ENCODE results near the gene VAV3. TPM values are rescaled to one million over a fixed set of nuclear protein-coding genes. Genes with fewer than 3 reads are reported as not detected.

The VAV3 gene
- total RNA-seq, 1 experiment from 2014 or later = 0.57 TPM

DNA sequence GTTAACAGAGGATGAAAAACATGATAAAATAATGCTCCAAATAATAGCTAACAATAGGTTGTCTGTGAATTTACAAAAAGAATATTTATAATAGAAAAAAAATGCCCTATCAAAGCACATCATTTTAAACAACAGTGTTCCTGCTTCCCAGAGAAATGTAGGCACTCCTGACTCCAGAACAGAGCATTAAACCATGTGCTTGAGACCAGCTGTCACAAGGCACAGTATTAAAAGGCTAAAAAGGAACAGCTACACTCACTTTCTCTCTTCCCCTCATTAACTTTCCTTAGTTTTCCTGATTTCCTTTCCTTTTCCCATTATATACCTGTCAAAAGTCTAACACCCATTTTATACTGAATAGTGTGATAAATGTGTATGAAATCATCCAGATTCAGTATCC, 10.9 kb downstream of the VAV3 start:
- H3K4me1 ChIP-seq = no peaks in the 10 kb centered on the region
- no peaks in the 10 kb centered on the region for H3K4me1 Mint-ChIP-seq (ENCODE audit: low read depth, unreplicated experiment)
- no TSS peak for BruUV-seq (replicated peaks)
- no peaks in the 10 kb centered on the region for H3K27me3 ChIP-seq (replicated peaks; ENCODE audit: control insufficient read depth, insufficient read depth, low read length)
- intact Hi-C loops (cut with micrococcal nuclease; ENCODE audit: unreplicated experiment) = no loop called here
- TF ChIP-seq, protein P1, sequence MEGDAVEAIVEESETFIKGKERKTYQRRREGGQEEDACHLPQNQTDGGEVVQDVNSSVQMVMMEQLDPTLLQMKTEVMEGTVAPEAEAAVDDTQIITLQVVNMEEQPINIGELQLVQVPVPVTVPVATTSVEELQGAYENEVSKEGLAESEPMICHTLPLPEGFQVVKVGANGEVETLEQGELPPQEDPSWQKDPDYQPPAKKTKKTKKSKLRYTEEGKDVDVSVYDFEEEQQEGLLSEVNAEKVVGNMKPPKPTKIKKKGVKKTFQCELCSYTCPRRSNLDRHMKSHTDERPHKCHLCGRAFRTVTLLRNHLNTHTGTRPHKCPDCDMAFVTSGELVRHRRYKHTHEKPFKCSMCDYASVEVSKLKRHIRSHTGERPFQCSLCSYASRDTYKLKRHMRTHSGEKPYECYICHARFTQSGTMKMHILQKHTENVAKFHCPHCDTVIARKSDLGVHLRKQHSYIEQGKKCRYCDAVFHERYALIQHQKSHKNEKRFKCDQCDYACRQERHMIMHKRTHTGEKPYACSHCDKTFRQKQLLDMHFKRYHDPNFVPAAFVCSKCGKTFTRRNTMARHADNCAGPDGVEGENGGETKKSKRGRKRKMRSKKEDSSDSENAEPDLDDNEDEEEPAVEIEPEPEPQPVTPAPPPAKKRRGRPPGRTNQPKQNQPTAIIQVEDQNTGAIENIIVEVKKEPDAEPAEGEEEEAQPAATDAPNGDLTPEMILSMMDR (IDR thresholded peaks at IDR 0.05; ENCODE audit: insufficient read depth in 1 of 2, low read depth in 1 of 2, low read length in 1 of 2, severe bottlenecking in 1 of 2, unreplicated experiment in 1 of 2) = no peak
- no peaks in the 10 kb centered on the region for H3K9me3 ChIP-seq
- no peaks in the 10 kb centered on the region for H3K36me3 ChIP-seq (ENCODE audit: control insufficient read depth, insufficient read depth, low read length)
- POLR2A ChIA-PET = no interaction called here
- H3K9me3 Mint-ChIP-seq (ENCODE audit: unreplicated experiment) = no peaks in the 10 kb centered on the region
- no peak overlapping the region for H3K4me3 Mint-ChIP-seq (ENCODE audit: unreplicated experiment)
- no peak overlapping the region for H3K27ac Mint-ChIP-seq (ENCODE audit: unreplicated experiment)
- no peaks in the 10 kb centered on the region for H3K36me3 Mint-ChIP-seq (ENCODE audit: insufficient read depth, unreplicated experiment)
- CTCF ChIA-PET = no interaction called here
- DNase-seq = no peak
- no peak overlapping the region for H3K4me3 ChIP-seq (ENCODE audit: low read depth, low read length)
- peaks cover 5% of the 10 kb centered on the region for H3K27me3 Mint-ChIP-seq (ENCODE audit: insufficient read depth, unreplicated experiment)

DNA sequence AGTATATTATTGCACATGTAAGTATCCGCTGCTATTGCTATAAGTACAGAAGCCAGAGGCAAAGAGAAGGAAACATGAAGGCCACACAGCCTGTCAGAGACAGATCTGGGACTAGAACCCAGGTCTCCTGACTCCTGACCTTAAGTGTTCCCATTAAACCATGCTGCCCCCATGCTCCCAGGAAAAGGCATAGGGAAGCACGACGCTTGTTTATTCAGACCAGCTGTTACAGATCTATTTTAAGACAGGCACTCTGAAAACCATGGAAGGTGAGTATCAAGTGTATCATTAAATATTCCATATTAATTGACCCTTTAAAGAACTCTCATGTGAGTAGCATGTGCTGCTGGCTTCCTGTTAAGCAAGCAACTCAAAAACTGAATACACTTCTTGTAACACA, 11.4 kb downstream of the VAV3 start:
- no peaks in the 10 kb centered on the region for H3K36me3 Mint-ChIP-seq (ENCODE audit: insufficient read depth, unreplicated experiment)
- H3K4me1 ChIP-seq = no peaks in the 10 kb centered on the region
- H3K4me1 Mint-ChIP-seq (ENCODE audit: low read depth, unreplicated experiment) = no peaks in the 10 kb centered on the region
- H3K9me3 Mint-ChIP-seq (ENCODE audit: unreplicated experiment) = no peaks in the 10 kb centered on the region
- H3K4me3 ChIP-seq (ENCODE audit: low read depth, low read length) = no peak overlapping the region
- ChIA-PET POLR2A (no interaction called here), CTCF (no interaction called here)
- H3K27me3 ChIP-seq (replicated peaks; ENCODE audit: control insufficient read depth, insufficient read depth, low read length) = no peaks in the 10 kb centered on the region
- H3K27me3 Mint-ChIP-seq (ENCODE audit: insufficient read depth, unreplicated experiment) = peaks cover 5% of the 10 kb centered on the region
- BruUV-seq (replicated peaks) = no TSS peak
- no peaks in the 10 kb centered on the region for H3K36me3 ChIP-seq (ENCODE audit: control insufficient read depth, insufficient read depth, low read length)
- H3K4me3 Mint-ChIP-seq (ENCODE audit: unreplicated experiment) = no peak overlapping the region
- DNase-seq = no peak
- no peaks in the 10 kb centered on the region for H3K9me3 ChIP-seq
- no peak overlapping the region for H3K27ac Mint-ChIP-seq (ENCODE audit: unreplicated experiment)
- intact Hi-C loops (cut with micrococcal nuclease; ENCODE audit: unreplicated experiment) = no loop called here
- TF ChIP-seq, protein P1 (IDR thresholded peaks at IDR 0.05; ENCODE audit: insufficient read depth in 1 of 2, low read depth in 1 of 2, low read length in 1 of 2, severe bottlenecking in 1 of 2, unreplicated experiment in 1 of 2) = no peak

DNA sequence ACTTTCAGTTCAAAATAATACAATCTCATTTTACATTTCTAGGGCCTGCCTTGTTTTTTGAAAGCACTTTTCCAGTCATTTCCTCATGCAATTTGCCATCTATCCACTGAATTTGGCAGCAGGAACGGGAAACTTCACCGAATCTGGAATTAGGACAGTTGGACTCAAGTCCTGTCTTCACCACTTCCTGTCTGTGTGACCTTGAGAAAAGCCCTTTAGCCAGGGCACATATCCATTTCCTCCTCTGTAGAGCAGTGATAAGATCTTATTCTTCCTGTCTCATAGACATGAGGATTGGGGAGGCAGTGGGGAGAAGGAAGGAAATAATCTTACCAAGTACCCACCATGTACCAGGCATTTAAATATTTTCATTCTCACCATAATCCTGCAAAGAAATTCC, 12.0 kb downstream of the VAV3 start:
- Mint-ChIP-seq H3K36me3 (ENCODE audit: insufficient read depth, unreplicated experiment) (no peaks in the 10 kb centered on the region), H3K9me3 (ENCODE audit: unreplicated experiment) (no peaks in the 10 kb centered on the region), H3K4me1 (ENCODE audit: low read depth, unreplicated experiment) (no peaks in the 10 kb centered on the region), H3K27ac (ENCODE audit: unreplicated experiment) (no peak overlapping the region), H3K4me3 (ENCODE audit: unreplicated experiment) (no peak overlapping the region), H3K27me3 (ENCODE audit: insufficient read depth, unreplicated experiment) (peaks cover 5% of the 10 kb centered on the region)
- no peak for DNase-seq
- no TSS peak for BruUV-seq (replicated peaks)
- no peaks in the 10 kb centered on the region for H3K36me3 ChIP-seq (ENCODE audit: control insufficient read depth, insufficient read depth, low read length)
- H3K4me1 ChIP-seq = no peaks in the 10 kb centered on the region
- no peaks in the 10 kb centered on the region for H3K9me3 ChIP-seq
- H3K4me3 ChIP-seq (ENCODE audit: low read depth, low read length) = no peak overlapping the region
- TF ChIP-seq, protein P1 (IDR thresholded peaks at IDR 0.05; ENCODE audit: insufficient read depth in 1 of 2, low read depth in 1 of 2, low read length in 1 of 2, severe bottlenecking in 1 of 2, unreplicated experiment in 1 of 2) = no peak
- intact Hi-C loops (cut with micrococcal nuclease; ENCODE audit: unreplicated experiment) = no loop called here
- ChIA-PET POLR2A (no interaction called here), CTCF (no interaction called here)
- no peaks in the 10 kb centered on the region for H3K27me3 ChIP-seq (replicated peaks; ENCODE audit: control insufficient read depth, insufficient read depth, low read length)

All from Caco-2 (cell line).